PC-9 (cell line): ENCODE data around the gene ADGRL1. TPM values are rescaled to one million over a fixed set of nuclear protein-coding genes. Genes with fewer than 3 reads are reported as not detected.

Experiments
- BruUV-seq: library from RNA; stranded (reverse); fragments of 400-500 nt; replicated peaks from 2 replicates; lab custom pipeline; 2021; lab: Mats Ljungman, UMichigan
- CTCF ChIA-PET: fragments of 300-600 bp; sonication (Branson Sonifier 250); formaldehyde crosslinking; loops from one replicate; lab custom pipeline; 2022; ENCODE audit warnings: antibody characterized with exemption; lab: Charles Lee
- POLR2A ChIA-PET: fragments of 300-600 bp; sonication (Branson Sonifier 250); formaldehyde crosslinking; loops from one replicate; lab custom pipeline; 2022; ENCODE audit warnings: antibody characterized with exemption; ENCODE audit not compliant: unreplicated experiment; lab: Charles Lee
- DNase-seq, 2 experiments: peaks; one replicate each; pipeline versions ENCODE4 v3.0.0 to v3.0.0-alpha.2; 2015 to 2022; ENCODE audit warnings: mixed read lengths in 1 of 2
- H2AFZ ChIP-seq: fragments of 200-600 bp; sonication (generic); 2 replicates; pipeline ENCODE4 v1.8.1; 2017; ENCODE audit warnings: antibody characterized with exemption
- H3F3A ChIP-seq: fragments of 200-600 bp; sonication (generic); 2 replicates; pipeline ENCODE4 v1.8.1; 2017; ENCODE audit warnings: antibody characterized with exemption, mild to moderate bottlenecking, low read depth; ENCODE audit not compliant: insufficient read depth
- H3K27ac ChIP-seq: fragments of 200-600 bp; sonication (generic); 2 replicates; pipeline ENCODE4 v1.6.1; 2016; ENCODE audit warnings: mixed run types
- H3K27me3 ChIP-seq: fragments of 200-600 bp; sonication (generic); 2 replicates; pipeline ENCODE4 v1.6.1; 2016; ENCODE audit warnings: low read depth, mixed run types; ENCODE audit not compliant: insufficient read depth
- H3K36me3 ChIP-seq: fragments of 200-600 bp; sonication (generic); 2 replicates; pipeline ENCODE4 v1.6.1; 2016; ENCODE audit warnings: low read depth, mixed run types
- H3K4me1 ChIP-seq: fragments of 200-600 bp; sonication (generic); replicated peaks from 2 replicates; pipeline ENCODE4 v1.6.1; 2016; ENCODE audit warnings: mixed run types; ENCODE audit not compliant: insufficient read depth
- H3K4me2 ChIP-seq: fragments of 200-600 bp; sonication (generic); 2 replicates; pipeline ENCODE4 v1.6.1; 2017; ENCODE audit warnings: mixed run types
- H3K4me3 ChIP-seq: fragments of 200-600 bp; sonication (generic); 2 replicates; pipeline ENCODE4 v1.6.1; 2016; ENCODE audit warnings: mixed run types
- H3K79me2 ChIP-seq: fragments of 200-600 bp; sonication (generic); 2 replicates; pipeline ENCODE4 v1.6.1; 2017; ENCODE audit warnings: low read depth, mixed run types
- H3K9me2 ChIP-seq: fragments of 200-600 bp; sonication (generic); 2 replicates; pipeline ENCODE4 v1.8.1; 2017; ENCODE audit warnings: mild to moderate bottlenecking; ENCODE audit not compliant: insufficient read depth
- H3K9me3 ChIP-seq: fragments of 200-600 bp; sonication (generic); 2 replicates; pipeline ENCODE4 v1.8.1; 2016; ENCODE audit warnings: low read depth; ENCODE audit not compliant: insufficient read depth
- H4K20me1 ChIP-seq: fragments of 200-600 bp; sonication (generic); 2 replicates; pipeline ENCODE4 v1.8.1; 2017; ENCODE audit not compliant: insufficient read depth
- EZH2 ChIP-seq: fragments of 200-600 bp; sonication (generic); IDR thresholded peaks from 2 replicates; pipeline ENCODE4 v1.8.0; 2017; ENCODE audit warnings: antibody characterized with exemption, low read depth
- intact Hi-C: fragments of 100-400 bp; cut with micrococcal nuclease; formaldehyde crosslinking; loops from one replicate; pipeline ENCODE4 v1.10.0; 2022; ENCODE audit not compliant: unreplicated experiment
- total RNA-seq: library from RNA; stranded (reverse); gene quantifications from 2 replicates; pipeline ENCODE4 v1.2.3, GENCODE V29; 2021
- TF ChIP-seq, protein P1 (sequence below): fragments of 200-600 bp; sonication (generic); conservative IDR thresholded peaks from 2 replicates; pipeline ENCODE4 v1.6.1; 2017; ENCODE audit warnings: mixed run types, antibody characterized with exemption, mild to moderate bottlenecking, moderate library complexity

Gene ADGRL1
- total RNA-seq, 1 experiment from 2014 or later: 31.5 TPM

GRCh38 chr19:14164082-14164481 is 41.9 kb downstream of the ADGRL1 start:
- intact Hi-C loops: no loop called here
- no peaks in the 10 kb centered on the region for H3K9me3 ChIP-seq
- no peaks in the 10 kb centered on the region for H3K9me2 ChIP-seq
- H4K20me1 ChIP-seq: no peaks in the 10 kb centered on the region
- CTCF ChIA-PET: no interaction called here
- POLR2A ChIA-PET: no interaction called here
- H2AFZ ChIP-seq: no peak overlapping the region
- H3K4me3 ChIP-seq: no peak overlapping the region
- H3F3A ChIP-seq: peaks cover 3% of the 10 kb centered on the region; the same call in 1 of the 2 replicates
- BruUV-seq: no TSS peak
- H3K27me3 ChIP-seq: no peaks in the 10 kb centered on the region
- H3K4me1 ChIP-seq: no peaks in the 10 kb centered on the region
- no peaks in the 10 kb centered on the region for H3K36me3 ChIP-seq
- H3K27ac ChIP-seq: no peak overlapping the region
- no peak for TF ChIP-seq EZH2
- TF ChIP-seq, protein P1, sequence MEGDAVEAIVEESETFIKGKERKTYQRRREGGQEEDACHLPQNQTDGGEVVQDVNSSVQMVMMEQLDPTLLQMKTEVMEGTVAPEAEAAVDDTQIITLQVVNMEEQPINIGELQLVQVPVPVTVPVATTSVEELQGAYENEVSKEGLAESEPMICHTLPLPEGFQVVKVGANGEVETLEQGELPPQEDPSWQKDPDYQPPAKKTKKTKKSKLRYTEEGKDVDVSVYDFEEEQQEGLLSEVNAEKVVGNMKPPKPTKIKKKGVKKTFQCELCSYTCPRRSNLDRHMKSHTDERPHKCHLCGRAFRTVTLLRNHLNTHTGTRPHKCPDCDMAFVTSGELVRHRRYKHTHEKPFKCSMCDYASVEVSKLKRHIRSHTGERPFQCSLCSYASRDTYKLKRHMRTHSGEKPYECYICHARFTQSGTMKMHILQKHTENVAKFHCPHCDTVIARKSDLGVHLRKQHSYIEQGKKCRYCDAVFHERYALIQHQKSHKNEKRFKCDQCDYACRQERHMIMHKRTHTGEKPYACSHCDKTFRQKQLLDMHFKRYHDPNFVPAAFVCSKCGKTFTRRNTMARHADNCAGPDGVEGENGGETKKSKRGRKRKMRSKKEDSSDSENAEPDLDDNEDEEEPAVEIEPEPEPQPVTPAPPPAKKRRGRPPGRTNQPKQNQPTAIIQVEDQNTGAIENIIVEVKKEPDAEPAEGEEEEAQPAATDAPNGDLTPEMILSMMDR: no peak
- H3K79me2 ChIP-seq: no peaks in the 10 kb centered on the region
- H3K4me2 ChIP-seq: no peak overlapping the region
- no peak for DNase-seq

GRCh38 chr19:14162871-14163297 is 43.1 kb downstream of the ADGRL1 start:
- ChIA-PET CTCF (no interaction called here), POLR2A (no interaction called here)
- no peaks in the 10 kb centered on the region for H4K20me1 ChIP-seq
- peaks cover 3% of the 10 kb centered on the region; the same call in 1 of the 2 replicates for H3F3A ChIP-seq
- no TSS peak for BruUV-seq
- no peaks in the 10 kb centered on the region for H3K27me3 ChIP-seq
- H3K4me1 ChIP-seq: no peaks in the 10 kb centered on the region
- H3K9me3 ChIP-seq: no peaks in the 10 kb centered on the region
- TF ChIP-seq EZH2: no peak
- DNase-seq: no peak
- no peak overlapping the region for H3K4me2 ChIP-seq
- intact Hi-C loops: no loop called here
- no peaks in the 10 kb centered on the region for H3K36me3 ChIP-seq
- no peak overlapping the region for H3K27ac ChIP-seq
- no peaks in the 10 kb centered on the region for H3K79me2 ChIP-seq
- H2AFZ ChIP-seq: no peak overlapping the region
- H3K9me2 ChIP-seq: no peaks in the 10 kb centered on the region
- no peak overlapping the region for H3K4me3 ChIP-seq

- H4K20me1 ChIP-seq: no peaks in the 10 kb centered on the region
- no peak for TF ChIP-seq EZH2
- TF ChIP-seq, protein P1: no peak
- H3K27me3 ChIP-seq: no peaks in the 10 kb centered on the region
- H3K4me2 ChIP-seq: no peak overlapping the region
- no peaks in the 10 kb centered on the region for H3K9me2 ChIP-seq
- DNase-seq: no peak
- H3K36me3 ChIP-seq: no peaks in the 10 kb centered on the region
- no TSS peak for BruUV-seq
- no peak overlapping the region for H3K27ac ChIP-seq
- intact Hi-C loops: no loop called here
- ChIA-PET CTCF (no interaction called here), POLR2A (no interaction called here)
- no peak overlapping the region for H3K4me3 ChIP-seq
- no peaks in the 10 kb centered on the region for H3K4me1 ChIP-seq
- H3F3A ChIP-seq: no peaks in the 10 kb centered on the region; the same call in 1 of the 2 replicates
- no peak overlapping the region for H2AFZ ChIP-seq
- H3K9me3 ChIP-seq: no peaks in the 10 kb centered on the region
- no peaks in the 10 kb centered on the region for H3K79me2 ChIP-seq
Measured at GRCh38 chr19:14161305-14161704, 44.7 kb downstream of the ADGRL1 start.
